Mucosa of stomach (tissue), 1 donor: ENCODE data around the gene MAGI3.

Source experiments
- H3K27me3 ChIP-seq: one replicate; pipeline ENCODE4 v1.7.0; 2013; ENCODE audit warnings: mild to moderate bottlenecking, low read length; ENCODE audit not compliant: control insufficient read depth, insufficient read depth
- H3K36me3 ChIP-seq: one replicate; pipeline ENCODE4 v1.7.0; 2013; ENCODE audit warnings: low read length; ENCODE audit not compliant: control insufficient read depth, insufficient read depth
- H3K4me1 ChIP-seq: one replicate; pipeline ENCODE4 v1.7.0; 2013; ENCODE audit warnings: mild to moderate bottlenecking, low read length; ENCODE audit not compliant: control insufficient read depth, insufficient read depth
- H3K4me3 ChIP-seq: one replicate; pipeline ENCODE4 v1.7.0; 2013; ENCODE audit warnings: low read length
- H3K9ac ChIP-seq: one replicate; pipeline ENCODE4 v1.7.0; 2013; ENCODE audit warnings: mild to moderate bottlenecking, low read length, moderate library complexity
- H3K9me3 ChIP-seq: one replicate; pipeline ENCODE4 v1.7.0; 2013; ENCODE audit warnings: mild to moderate bottlenecking, low read length, moderate library complexity; ENCODE audit not compliant: control insufficient read depth
- donor health status: Pancreatic carcinoma.

The MAGI3 gene

DNA sequence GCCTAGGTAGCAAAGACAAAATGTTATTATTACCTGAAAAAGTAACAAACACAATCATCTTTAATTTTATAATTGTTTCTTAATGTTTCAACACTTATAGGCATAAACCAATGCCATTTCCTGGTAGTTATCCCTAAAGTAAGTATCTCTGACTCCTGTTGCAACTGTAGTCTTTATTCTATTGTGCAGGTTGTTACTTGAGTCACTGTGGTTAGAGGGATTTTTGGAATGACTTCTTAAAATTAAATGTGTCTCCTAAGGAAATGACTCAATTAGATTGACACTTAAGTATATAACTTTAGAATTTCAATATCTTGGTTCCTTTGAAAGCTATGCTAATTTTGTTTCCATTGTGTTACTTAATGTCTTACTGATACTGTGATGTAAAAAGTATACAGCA is 225.1 kb downstream of the MAGI3 start:
- Histone ChIP-seq H3K36me3 (no peaks in the 10 kb centered on the region), H3K4me3 (no peak overlapping the region), H3K9ac (no peak overlapping the region), H3K9me3 (no peaks in the 10 kb centered on the region), H3K27me3 (no peaks in the 10 kb centered on the region), H3K4me1 (no peaks in the 10 kb centered on the region)

DNA sequence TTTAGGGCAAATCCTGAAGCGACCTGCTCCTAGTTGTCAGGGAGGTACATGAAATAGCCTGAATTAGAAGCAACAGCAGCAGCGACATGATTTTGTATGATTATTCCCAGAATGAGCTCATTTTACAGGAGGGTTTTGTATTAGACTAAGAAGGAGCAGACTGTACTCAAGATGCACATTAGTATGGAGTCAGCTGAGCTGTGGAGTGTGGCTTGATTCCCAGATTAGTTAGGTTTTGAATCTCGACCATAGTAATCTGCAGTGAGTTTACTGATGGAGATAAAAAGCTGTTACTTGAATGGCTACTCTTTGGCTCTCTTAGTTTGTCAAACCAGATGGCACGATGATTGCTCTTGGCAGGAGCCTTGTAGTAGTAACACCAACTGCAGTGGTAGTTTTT is 225.8 kb downstream of the MAGI3 start:
- Histone ChIP-seq H3K36me3 (no peaks in the 10 kb centered on the region), H3K9me3 (no peaks in the 10 kb centered on the region), H3K4me3 (no peak overlapping the region), H3K9ac (no peak overlapping the region), H3K27me3 (no peaks in the 10 kb centered on the region), H3K4me1 (no peaks in the 10 kb centered on the region)

DNA sequence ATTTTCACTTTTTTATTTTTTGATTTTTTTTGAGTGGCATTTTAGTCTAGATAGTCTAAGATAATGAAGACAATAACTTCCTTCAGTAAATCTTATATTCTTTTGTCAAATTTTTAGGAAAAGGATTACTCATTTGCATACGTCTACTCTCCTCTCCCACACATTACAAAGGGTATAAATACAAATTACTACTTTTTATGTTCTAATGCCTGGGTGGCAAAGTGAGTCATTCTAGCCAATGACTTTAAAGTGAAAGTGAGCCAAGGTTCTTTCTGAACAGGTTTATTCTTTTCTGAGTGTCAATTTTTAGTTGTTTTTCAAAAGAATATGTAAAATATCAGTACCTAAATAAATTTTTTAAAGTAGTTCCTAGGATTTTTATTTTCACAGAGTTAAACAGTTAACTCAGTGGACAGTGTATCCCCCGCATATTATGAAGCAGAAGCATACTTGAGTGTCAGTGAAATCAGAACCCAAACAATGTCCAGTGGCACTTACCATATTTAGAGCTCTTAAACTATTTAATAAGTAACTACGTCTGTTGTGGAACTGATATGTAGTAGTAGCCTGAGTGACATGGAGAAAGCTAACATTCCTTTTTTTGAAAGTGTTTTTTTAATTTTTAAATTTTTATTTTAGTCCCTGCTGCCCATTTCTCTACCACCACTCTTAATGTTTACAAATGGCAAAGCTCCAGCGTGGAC is 227.3 kb downstream of the MAGI3 start:
- no peaks in the 10 kb centered on the region for H3K27me3 ChIP-seq
- H3K4me1 ChIP-seq = no peaks in the 10 kb centered on the region
- no peaks in the 10 kb centered on the region for H3K36me3 ChIP-seq
- H3K9ac ChIP-seq = no peak overlapping the region
- no peaks in the 10 kb centered on the region for H3K9me3 ChIP-seq
- no peak overlapping the region for H3K4me3 ChIP-seq

- H3K27me3 ChIP-seq = no peaks in the 10 kb centered on the region
- H3K4me3 ChIP-seq = no peak overlapping the region
- no peaks in the 10 kb centered on the region for H3K4me1 ChIP-seq
- no peaks in the 10 kb centered on the region for H3K9me3 ChIP-seq
- no peak overlapping the region for H3K9ac ChIP-seq
- no peaks in the 10 kb centered on the region for H3K36me3 ChIP-seq
Observed at GRCh38 chr1:113628997-113629396, 238.7 kb downstream of the MAGI3 start.

GRCh38 chr1:113630340-113631327 is 240.3 kb downstream of the MAGI3 start:
- Histone ChIP-seq H3K36me3 (no peaks in the 10 kb centered on the region), H3K27me3 (no peaks in the 10 kb centered on the region), H3K9me3 (no peaks in the 10 kb centered on the region), H3K9ac (no peak overlapping the region), H3K4me3 (no peak overlapping the region), H3K4me1 (no peaks in the 10 kb centered on the region)

- no peaks in the 10 kb centered on the region for H3K9me3 ChIP-seq
- H3K36me3 ChIP-seq = no peaks in the 10 kb centered on the region
- no peaks in the 10 kb centered on the region for H3K4me1 ChIP-seq
- H3K27me3 ChIP-seq = no peaks in the 10 kb centered on the region
- H3K4me3 ChIP-seq = no peak overlapping the region
- no peak overlapping the region for H3K9ac ChIP-seq
Observed at GRCh38 chr1:113641396-113641795, 251.1 kb downstream of the MAGI3 start.

- Histone ChIP-seq H3K27me3 (no peaks in the 10 kb centered on the region), H3K9ac (no peak overlapping the region), H3K36me3 (no peaks in the 10 kb centered on the region), H3K4me1 (no peaks in the 10 kb centered on the region), H3K4me3 (no peak overlapping the region), H3K9me3 (no peaks in the 10 kb centered on the region)
Observed at GRCh38 chr1:113647164-113647563, 256.8 kb downstream of the MAGI3 start.

DNA sequence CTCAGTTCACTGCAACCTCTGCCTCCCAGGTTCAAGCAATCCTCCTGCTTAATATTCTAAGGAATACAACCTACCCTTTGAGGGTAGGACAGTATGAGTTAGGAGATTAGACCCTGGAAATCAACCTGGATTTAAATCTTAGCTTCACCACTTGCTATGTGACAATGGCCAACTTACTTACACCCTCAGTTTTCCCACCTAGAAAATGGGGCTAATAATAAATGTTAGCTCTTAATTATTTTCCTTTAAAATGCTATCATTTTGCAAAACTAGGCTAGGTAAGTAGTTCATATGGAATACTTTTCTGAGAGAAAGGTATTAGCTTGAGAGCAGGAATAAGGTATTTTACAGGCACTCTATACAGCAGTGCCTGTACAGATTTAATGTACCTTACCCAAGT is 258.2 kb downstream of the MAGI3 start:
- Histone ChIP-seq H3K36me3 (no peaks in the 10 kb centered on the region), H3K4me1 (no peaks in the 10 kb centered on the region), H3K9ac (no peak overlapping the region), H3K27me3 (no peaks in the 10 kb centered on the region), H3K9me3 (no peaks in the 10 kb centered on the region), H3K4me3 (no peak overlapping the region)

DNA sequence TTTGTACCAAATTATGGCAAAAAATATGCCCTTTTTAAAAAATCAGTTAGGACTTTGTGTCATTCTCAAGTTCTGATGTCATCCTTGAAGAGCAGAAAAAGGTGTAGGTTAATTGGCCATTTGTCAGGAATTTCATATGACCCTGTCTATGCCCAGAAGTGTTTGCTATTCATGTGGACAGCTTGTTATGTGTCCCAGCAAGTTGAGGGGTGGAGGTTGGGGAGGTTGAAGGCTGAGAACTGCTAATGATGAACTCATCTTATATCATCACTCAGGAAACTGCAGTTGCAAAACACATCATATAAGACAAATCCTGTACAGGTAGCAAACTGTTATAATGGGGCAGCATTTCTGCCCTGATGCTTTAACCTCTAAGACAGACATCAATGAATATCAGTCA is 262.5 kb downstream of the MAGI3 start:
- no peak overlapping the region for H3K4me3 ChIP-seq
- H3K9ac ChIP-seq = no peak overlapping the region
- no peaks in the 10 kb centered on the region for H3K27me3 ChIP-seq
- H3K4me1 ChIP-seq = no peaks in the 10 kb centered on the region
- H3K9me3 ChIP-seq = no peaks in the 10 kb centered on the region
- H3K36me3 ChIP-seq = no peaks in the 10 kb centered on the region

DNA sequence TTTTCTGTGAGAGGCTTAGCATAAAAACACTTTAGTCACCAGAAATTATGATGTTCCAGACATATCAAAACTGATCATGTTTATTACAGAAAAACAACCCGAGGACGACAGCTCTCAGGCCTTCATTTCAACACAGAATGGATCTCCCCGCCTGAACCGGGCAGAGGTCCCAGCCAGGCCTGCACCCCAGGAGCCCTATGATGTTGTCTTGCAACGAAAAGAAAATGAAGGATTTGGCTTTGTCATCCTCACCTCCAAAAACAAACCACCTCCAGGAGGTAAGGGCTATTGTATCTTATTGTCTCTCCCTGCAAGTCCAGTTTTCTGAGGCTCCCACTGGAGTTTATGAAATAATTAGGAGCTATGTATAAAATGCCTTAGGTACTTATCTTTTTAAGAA is 263.4 kb downstream of the MAGI3 start:
- Histone ChIP-seq H3K4me3 (no peak overlapping the region), H3K36me3 (no peaks in the 10 kb centered on the region), H3K9ac (no peak overlapping the region), H3K27me3 (no peaks in the 10 kb centered on the region), H3K9me3 (no peaks in the 10 kb centered on the region), H3K4me1 (no peaks in the 10 kb centered on the region)

GRCh38 chr1:113654883-113655282 is 264.6 kb downstream of the MAGI3 start:
- no peaks in the 10 kb centered on the region for H3K9me3 ChIP-seq
- no peaks in the 10 kb centered on the region for H3K27me3 ChIP-seq
- no peak overlapping the region for H3K4me3 ChIP-seq
- H3K9ac ChIP-seq = no peak overlapping the region
- no peaks in the 10 kb centered on the region for H3K4me1 ChIP-seq
- no peaks in the 10 kb centered on the region for H3K36me3 ChIP-seq

DNA sequence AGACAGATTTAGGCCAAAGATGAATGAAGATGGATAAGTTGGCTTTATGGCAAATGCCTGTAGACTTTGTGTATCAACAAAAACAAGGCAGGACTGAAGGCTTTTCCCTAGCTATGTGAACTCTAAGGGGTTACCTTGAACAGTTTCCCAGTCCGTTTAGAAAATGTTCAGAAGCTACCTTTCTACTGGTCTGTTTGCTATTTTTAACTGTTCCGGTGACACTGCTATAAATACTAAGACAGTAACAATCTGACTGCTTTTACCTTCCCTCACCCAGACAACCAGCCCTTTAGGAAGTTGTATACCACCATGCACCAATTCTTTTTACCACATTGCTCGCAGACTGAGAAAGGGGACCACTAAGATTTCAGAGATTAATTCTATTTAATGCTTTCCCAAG is 266.8 kb downstream of the MAGI3 start:
- Histone ChIP-seq H3K4me1 (no peaks in the 10 kb centered on the region), H3K36me3 (no peaks in the 10 kb centered on the region), H3K4me3 (no peak overlapping the region), H3K9ac (no peak overlapping the region), H3K9me3 (no peaks in the 10 kb centered on the region), H3K27me3 (no peaks in the 10 kb centered on the region)
